ENCODE data around the gene CRYBB1. TPM values are rescaled to one million over a fixed set of nuclear protein-coding genes. Genes with fewer than 3 reads are reported as not detected.

Gene CRYBB1
- total RNA-seq, 1 experiment from 2014 or later, result not detected

DNA sequence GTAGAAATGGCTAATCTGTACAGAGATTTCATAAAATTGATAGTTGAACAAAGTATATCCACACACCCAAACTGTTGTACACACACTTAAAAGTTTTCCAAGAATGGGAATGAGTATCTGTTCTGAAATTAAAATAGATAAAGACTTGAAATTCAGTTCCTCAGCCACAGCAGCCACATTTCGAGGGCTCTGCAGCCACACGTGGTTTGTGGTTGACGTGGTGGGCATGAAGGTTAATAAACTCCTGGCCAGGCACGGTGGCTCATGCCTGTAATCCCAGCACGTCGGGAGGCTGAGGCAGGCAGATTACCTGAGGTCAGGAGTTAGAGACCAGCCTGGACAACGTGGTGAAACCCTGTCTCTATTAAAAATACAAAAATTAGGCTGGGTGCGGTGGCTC lies 51.9 kb downstream of the CRYBB1 start:
- TF ChIP-seq, protein P1, sequence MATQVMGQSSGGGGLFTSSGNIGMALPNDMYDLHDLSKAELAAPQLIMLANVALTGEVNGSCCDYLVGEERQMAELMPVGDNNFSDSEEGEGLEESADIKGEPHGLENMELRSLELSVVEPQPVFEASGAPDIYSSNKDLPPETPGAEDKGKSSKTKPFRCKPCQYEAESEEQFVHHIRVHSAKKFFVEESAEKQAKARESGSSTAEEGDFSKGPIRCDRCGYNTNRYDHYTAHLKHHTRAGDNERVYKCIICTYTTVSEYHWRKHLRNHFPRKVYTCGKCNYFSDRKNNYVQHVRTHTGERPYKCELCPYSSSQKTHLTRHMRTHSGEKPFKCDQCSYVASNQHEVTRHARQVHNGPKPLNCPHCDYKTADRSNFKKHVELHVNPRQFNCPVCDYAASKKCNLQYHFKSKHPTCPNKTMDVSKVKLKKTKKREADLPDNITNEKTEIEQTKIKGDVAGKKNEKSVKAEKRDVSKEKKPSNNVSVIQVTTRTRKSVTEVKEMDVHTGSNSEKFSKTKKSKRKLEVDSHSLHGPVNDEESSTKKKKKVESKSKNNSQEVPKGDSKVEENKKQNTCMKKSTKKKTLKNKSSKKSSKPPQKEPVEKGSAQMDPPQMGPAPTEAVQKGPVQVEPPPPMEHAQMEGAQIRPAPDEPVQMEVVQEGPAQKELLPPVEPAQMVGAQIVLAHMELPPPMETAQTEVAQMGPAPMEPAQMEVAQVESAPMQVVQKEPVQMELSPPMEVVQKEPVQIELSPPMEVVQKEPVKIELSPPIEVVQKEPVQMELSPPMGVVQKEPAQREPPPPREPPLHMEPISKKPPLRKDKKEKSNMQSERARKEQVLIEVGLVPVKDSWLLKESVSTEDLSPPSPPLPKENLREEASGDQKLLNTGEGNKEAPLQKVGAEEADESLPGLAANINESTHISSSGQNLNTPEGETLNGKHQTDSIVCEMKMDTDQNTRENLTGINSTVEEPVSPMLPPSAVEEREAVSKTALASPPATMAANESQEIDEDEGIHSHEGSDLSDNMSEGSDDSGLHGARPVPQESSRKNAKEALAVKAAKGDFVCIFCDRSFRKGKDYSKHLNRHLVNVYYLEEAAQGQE (IDR thresholded peaks at IDR 0.05; ENCODE audit: insufficient read depth in 1 of 2, low read depth in 2 of 2, low read length in 1 of 2), result no peak
- TF ChIP-seq TCF7L2 (IDR thresholded peaks at IDR 0.05; ENCODE audit: low read depth, low read length) (no peak), SIN3A (IDR thresholded peaks at IDR 0.05; ENCODE audit: borderline replicate concordance, insufficient read depth, low read depth, low read length) (no peak), POLR2AphosphoS5 (IDR thresholded peaks at IDR 0.05; ENCODE audit: low read depth, low read length) (no peak)
- TF ChIP-seq, protein P2, sequence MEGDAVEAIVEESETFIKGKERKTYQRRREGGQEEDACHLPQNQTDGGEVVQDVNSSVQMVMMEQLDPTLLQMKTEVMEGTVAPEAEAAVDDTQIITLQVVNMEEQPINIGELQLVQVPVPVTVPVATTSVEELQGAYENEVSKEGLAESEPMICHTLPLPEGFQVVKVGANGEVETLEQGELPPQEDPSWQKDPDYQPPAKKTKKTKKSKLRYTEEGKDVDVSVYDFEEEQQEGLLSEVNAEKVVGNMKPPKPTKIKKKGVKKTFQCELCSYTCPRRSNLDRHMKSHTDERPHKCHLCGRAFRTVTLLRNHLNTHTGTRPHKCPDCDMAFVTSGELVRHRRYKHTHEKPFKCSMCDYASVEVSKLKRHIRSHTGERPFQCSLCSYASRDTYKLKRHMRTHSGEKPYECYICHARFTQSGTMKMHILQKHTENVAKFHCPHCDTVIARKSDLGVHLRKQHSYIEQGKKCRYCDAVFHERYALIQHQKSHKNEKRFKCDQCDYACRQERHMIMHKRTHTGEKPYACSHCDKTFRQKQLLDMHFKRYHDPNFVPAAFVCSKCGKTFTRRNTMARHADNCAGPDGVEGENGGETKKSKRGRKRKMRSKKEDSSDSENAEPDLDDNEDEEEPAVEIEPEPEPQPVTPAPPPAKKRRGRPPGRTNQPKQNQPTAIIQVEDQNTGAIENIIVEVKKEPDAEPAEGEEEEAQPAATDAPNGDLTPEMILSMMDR (IDR thresholded peaks at IDR 0.05), result no peak
- H3K4me3 ChIP-seq (ENCODE audit: low read depth in 2 of 2, low read length in 2 of 2), result no peak overlapping the region
- no peak for ATAC-seq
- in situ Hi-C loops (cut with HindIII; ENCODE audit: low pct_unique_long_range_greater_than_20kb, low sequenced_read_pairs) (no loop called here), intact Hi-C loops (cut with micrococcal nuclease; ENCODE audit: unreplicated experiment) (no loop called here)
- no peak overlapping the region for H3K27ac ChIP-seq (ENCODE audit: low read length)
- H3K9me3 ChIP-seq (ENCODE audit: control insufficient read depth, insufficient read depth, low read depth, low read length), result no peaks in the 10 kb centered on the region
- BruUV-seq (replicated peaks), result no TSS peak
- DNase-seq (ENCODE audit: low read depth, low spot score), result no peak
- H3K36me3 ChIP-seq (ENCODE audit: control insufficient read depth, insufficient read depth, low read length), result no peaks in the 10 kb centered on the region
- ChIA-PET POLR2A (no interaction called here), CTCF (no interaction called here)
- H3K4me1 ChIP-seq (ENCODE audit: control insufficient read depth, insufficient read depth, low read length), result no peaks in the 10 kb centered on the region; the same call in 1 of the 2 replicates
- no peaks in the 10 kb centered on the region for H3K27me3 ChIP-seq (ENCODE audit: control insufficient read depth, insufficient read depth, low read length)

DNA sequence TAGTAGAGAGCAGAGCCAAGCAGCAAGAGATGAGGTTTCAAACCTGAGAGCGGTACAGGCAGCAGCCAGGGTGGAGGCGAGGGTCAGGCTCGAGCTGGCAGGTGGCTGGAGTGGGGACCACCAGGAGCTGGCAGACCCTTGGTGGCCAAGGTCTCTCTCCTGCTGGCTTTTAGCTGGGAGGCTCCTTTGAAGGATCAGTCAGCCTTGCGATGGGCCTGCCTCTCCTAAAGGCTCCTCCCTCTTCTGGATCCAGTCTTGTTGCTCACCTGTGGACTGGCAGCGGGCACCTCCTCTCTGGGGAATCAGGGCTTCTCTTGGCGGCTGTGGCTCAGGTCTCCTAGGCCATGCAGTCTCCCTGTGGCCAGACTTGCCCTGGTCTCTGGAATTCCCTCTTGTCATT lies 52.6 kb downstream of the CRYBB1 start:
- Histone ChIP-seq H3K27ac (ENCODE audit: low read length) (no peak overlapping the region), H3K4me3 (ENCODE audit: low read depth in 2 of 2, low read length in 2 of 2) (no peak overlapping the region), H3K36me3 (ENCODE audit: control insufficient read depth, insufficient read depth, low read length) (no peaks in the 10 kb centered on the region), H3K9me3 (ENCODE audit: control insufficient read depth, insufficient read depth, low read depth, low read length) (no peaks in the 10 kb centered on the region), H3K27me3 (ENCODE audit: control insufficient read depth, insufficient read depth, low read length) (no peaks in the 10 kb centered on the region), H3K4me1 (ENCODE audit: control insufficient read depth, insufficient read depth, low read length) (no peaks in the 10 kb centered on the region; the same call in 1 of the 2 replicates)
- ChIA-PET POLR2A (interaction anchor here (0.5 kb wide), 1 partner anchor 42 kb away, joined by 3 read pairs; no protein-coding TSS in a partner anchor), CTCF (no interaction called here)
- in situ Hi-C loops (cut with HindIII; ENCODE audit: low pct_unique_long_range_greater_than_20kb, low sequenced_read_pairs) (no loop called here), intact Hi-C loops (cut with micrococcal nuclease; ENCODE audit: unreplicated experiment) (no loop called here)
- TF ChIP-seq, protein P2 (IDR thresholded peaks at IDR 0.05), result no peak
- TF ChIP-seq, protein P1 (IDR thresholded peaks at IDR 0.05; ENCODE audit: insufficient read depth in 1 of 2, low read depth in 2 of 2, low read length in 1 of 2), result no peak
- no peak for TF ChIP-seq TCF7L2 (IDR thresholded peaks at IDR 0.05; ENCODE audit: low read depth, low read length)
- TF ChIP-seq POLR2AphosphoS5 (IDR thresholded peaks at IDR 0.05; ENCODE audit: low read depth, low read length), result no peak
- TF ChIP-seq SIN3A (IDR thresholded peaks at IDR 0.05; ENCODE audit: borderline replicate concordance, insufficient read depth, low read depth, low read length), result no peak
- no peak for DNase-seq (ENCODE audit: low read depth, low spot score)
- no peak for ATAC-seq
- BruUV-seq (replicated peaks), result no TSS peak

Measured in Panc1 (cell line).